K562 (cell line): ENCODE results near the gene HELZ. TPM values are rescaled to one million over a fixed set of nuclear protein-coding genes. Genes with fewer than 3 reads are reported as not detected.

ENCODE experiments used
- ATAC-seq: fragments of 200-7000 bp; cut with Tn5 transposase; 3 replicates; pipeline ENCODE4 v1.9.1; 2020; ENCODE audit warnings: moderate library complexity
- BruUV-seq: library from RNA; stranded (reverse); fragments of 400-500 nt; replicated peaks from 2 replicates; lab custom pipeline; 2021; lab: Mats Ljungman, UMichigan
- CTCF ChIA-PET: fragments of 300-600 bp; formaldehyde crosslinking; extraction: SDS; loops from one replicate; lab custom pipeline; 2021; ENCODE audit warnings: low intra/inter-chr PET ratio; lab: Yijun Ruan, JAX
- POLR2A ChIA-PET: fragments of 300-600, 350-650 bp; sonication (Branson Sonifier 250); formaldehyde crosslinking; extraction: SDS; loops from one replicate; lab custom pipeline; 2021; ENCODE audit warnings: antibody characterized with exemption, inconsistent platforms; lab: Yijun Ruan, JAX
- DNase-seq, 4 experiments: peaks; one replicate each; pipeline versions ENCODE4 v3.0.0 to v3.0.0-alpha.2; 2011 to 2018; ENCODE audit warnings: low spot score in 3 of 4, mixed read lengths in 3 of 4; ENCODE audit errors: extremely low read depth in 1 of 4
- FAIRE-seq: peaks from 2 replicates; lab custom pipeline; 2011; peaks lifted over from hg19 to GRCh38; lab: Jason Lieb, UNC
- H2AFZ ChIP-seq: 2 replicates; pipeline ENCODE4 v1.6.0; 2011; ENCODE audit warnings: low read depth, low read length, control low read depth, inconsistent platforms
- H3K27ac ChIP-seq: fragments of 200-600 bp; 3 replicates; pipeline ENCODE4 v1.8.0; 2011; ENCODE audit warnings: low read depth, mild to moderate bottlenecking, control low read depth, inconsistent platforms, low read length, moderate library complexity, mixed read lengths; ENCODE audit errors: extremely low read depth
- H3K27me3 ChIP-seq, 2 experiments: fragments of 300-600 bp in 1 of 2; 2 replicates in 1 of 2; 3 replicates in 1 of 2; pipeline versions ENCODE4 v1.6.0 to v1.8.0; 2011; ENCODE audit warnings: inconsistent platforms in 2 of 2, low read length in 2 of 2, mild to moderate bottlenecking in 1 of 2, mixed read lengths in 1 of 2, moderate library complexity in 1 of 2; ENCODE audit not compliant: control insufficient read depth in 2 of 2, insufficient read depth in 2 of 2
- H3K36me3 ChIP-seq: fragments of 300-600 bp; 3 replicates; pipeline ENCODE4 v1.8.0; 2011; ENCODE audit warnings: mild to moderate bottlenecking, low read length, inconsistent platforms; ENCODE audit not compliant: control insufficient read depth, insufficient read depth
- H3K4me1 ChIP-seq, 2 experiments: fragments of 200-600 bp in 1 of 2; replicated peaks in 1 of 2; 2 replicates in 1 of 2; 3 replicates in 1 of 2; pipeline versions ENCODE4 v1.5.1 to v1.8.0; 2011; ENCODE audit warnings: inconsistent platforms in 2 of 2, low read length in 2 of 2, mild to moderate bottlenecking in 1 of 2, mixed read lengths in 1 of 2, moderate library complexity in 1 of 2; ENCODE audit not compliant: control insufficient read depth in 2 of 2, insufficient read depth in 2 of 2
- H3K4me2 ChIP-seq: 2 replicates; pipeline ENCODE4 v1.6.1; 2011; ENCODE audit warnings: low read length, control low read depth, inconsistent platforms, mixed read lengths; ENCODE audit not compliant: insufficient read depth
- H3K4me3 ChIP-seq: fragments of 200-600 bp; sonication (generic), shearing (Covaris generic); 2 replicates; pipeline ENCODE4 v1.5.1; 2016; ENCODE audit warnings: control low read depth, inconsistent platforms
- H3K79me2 ChIP-seq: fragments of 200-600 bp; 3 replicates; pipeline ENCODE4 v1.8.0; 2011; ENCODE audit warnings: low read length, inconsistent platforms; ENCODE audit not compliant: control insufficient read depth, insufficient read depth
- H3K9ac ChIP-seq, 2 experiments: 2 replicates each; pipeline versions ENCODE4 v1.6.0 to v1.6.1; 2011; ENCODE audit warnings: low read depth in 2 of 2, low read length in 2 of 2, control low read depth in 1 of 2, inconsistent platforms in 1 of 2, mild to moderate bottlenecking in 1 of 2, mixed read lengths in 1 of 2; ENCODE audit not compliant: insufficient read depth in 1 of 2
- H3K9me1 ChIP-seq: one replicate; pipeline ENCODE4 v1.6.0; 2011; ENCODE audit warnings: inconsistent platforms, mild to moderate bottlenecking, low read length, moderate library complexity; ENCODE audit not compliant: control insufficient read depth, insufficient read depth
- H3K9me3 ChIP-seq: replicated peaks from 2 replicates; pipeline ENCODE4 v1.5.1; 2011; ENCODE audit warnings: low read depth, low read length, inconsistent platforms; ENCODE audit not compliant: control insufficient read depth, insufficient read depth
- H4K20me1 ChIP-seq: replicated peaks from 2 replicates; pipeline ENCODE4 v1.6.1; 2011; ENCODE audit warnings: low read length, inconsistent platforms, mixed read lengths; ENCODE audit not compliant: control insufficient read depth, insufficient read depth
- ETS2 ChIP-seq: IDR thresholded peaks from 2 replicates; pipeline ENCODE4 v1.6.1; 2016; ENCODE audit warnings: borderline replicate concordance, missing genetic modification characterization, mild to moderate bottlenecking, moderate library complexity, missing compliant biosample characterization; ENCODE audit not compliant: poor library complexity, severe bottlenecking
- FOS ChIP-seq: IDR thresholded peaks from 3 replicates; pipeline ENCODE4 v1.6.1; 2011; ENCODE audit not compliant: insufficient read length; ENCODE audit errors: extremely low read depth
- FOXJ3 ChIP-seq: sonication (generic); formaldehyde crosslinking; IDR thresholded peaks from 2 replicates; pipeline ENCODE4 v1.4.0; 2020; ENCODE audit warnings: mild to moderate bottlenecking, missing genetic modification reagents
- HMG20B ChIP-seq: fragments of 250-450 bp; sonication (Bioruptor Pico); IDR thresholded peaks from 2 replicates; pipeline ENCODE4 v1.5.0; 2021; ENCODE audit warnings: mild to moderate bottlenecking
- L3MBTL2 ChIP-seq: fragments of 450-650 bp; IDR thresholded peaks from 2 replicates; pipeline ENCODE4 v1.6.1; 2016; ENCODE audit warnings: mild to moderate bottlenecking, moderate library complexity
- PRPF4 ChIP-seq: fragments of 200-400 bp; formaldehyde crosslinking; IDR thresholded peaks from one replicate; pipeline ENCODE4 v1.6.1; 2017; ENCODE audit warnings: low read length, low read depth, mild to moderate bottlenecking; ENCODE audit not compliant: insufficient read depth, poor library complexity, severe bottlenecking
- SAFB ChIP-seq: fragments of 200-400 bp; formaldehyde crosslinking; IDR thresholded peaks from 2 replicates; pipeline ENCODE4 v1.6.1; 2017; ENCODE audit warnings: low read depth, low read length, borderline replicate concordance
- SP1 ChIP-seq: sonication (generic); formaldehyde crosslinking; IDR thresholded peaks from 2 replicates; pipeline ENCODE4 v1.8.1; 2022; ENCODE audit warnings: mild to moderate bottlenecking, missing genetic modification reagents
- U2AF2 ChIP-seq: fragments of 200-400 bp; formaldehyde crosslinking; optimal IDR thresholded peaks from 2 replicates; pipeline ENCODE3; 2017; ENCODE audit warnings: low read depth, mild to moderate bottlenecking, low read length
- ZBTB7A ChIP-seq: IDR thresholded peaks from 2 replicates; pipeline ENCODE4 v1.6.1; 2011; ENCODE audit warnings: low read depth, mild to moderate bottlenecking, low read length, moderate library complexity, borderline replicate concordance; ENCODE audit not compliant: control insufficient read depth
- ZNF644 ChIP-seq: fragments of 200-800 bp; sonication (Bioruptor generic); IDR thresholded peaks from 2 replicates; pipeline ENCODE4 v1.6.1; 2016; ENCODE audit warnings: low read depth, missing genetic modification characterization, missing compliant biosample characterization
- WGBS: fragments of 100-300 bp; shearing (Covaris generic); methylation state at CpG from one replicate; pipeline ENCODE4 v1.1.6; 2016; ENCODE audit warnings: low coverage, mixed read lengths; ENCODE audit not compliant: insufficient coverage; ENCODE audit errors: missing lambda C conversion rate; 5-methylcytosine and 5-hydroxymethylcytosine counted together
- in situ Hi-C: fragments of 300-500 bp; cut with MboI; formaldehyde crosslinking; loops from 4 replicates; pipeline ENCODE4 v1.15.0; 2018; ENCODE audit warnings: inconsistent platforms, mixed read lengths
- intact Hi-C: fragments of 100-400 bp; cut with micrococcal nuclease; formaldehyde crosslinking; loops from 2 replicates; pipeline ENCODE4 v1.14.2; 2022
- polyA plus RNA-seq, 8 experiments: library from polyadenylated mRNA; depleted of rRNA in 4 of 8; stranded (reverse) in 5 of 8; unstranded in 3 of 8; fragments of >200 nt; fragmentation: Nextera tagmentation in 2 of 8; fragmentation: Illumina TruSeq in 1 of 8; extraction: Ambion mirVana in 2 of 8; extraction: Trizol in 1 of 8; gene quantifications; 2 replicates each; pipeline versions ENCODE4 v1.2.1 to v1.2.3, GENCODE V29; 2011 to 2014; ENCODE audit warnings: inconsistent platforms in 1 of 8, missing spikeins in 1 of 8
- total RNA-seq, 7 experiments: library from RNA; depleted of rRNA in 6 of 7; stranded (reverse); fragments of >200 nt in 6 of 7; fragmentation: Illumina TruSeq in 2 of 7; extraction: Trizol in 2 of 7; gene quantifications; 2 replicates each; pipeline versions ENCODE4 v1.2.1 to v1.2.3, GENCODE V29; 2011 to 2021; ENCODE audit warnings: low replicate concordance in 1 of 7
- TF ChIP-seq, protein P1 (sequence below): fragments of 450-650 bp; formaldehyde crosslinking; IDR thresholded peaks from 2 replicates; pipeline ENCODE4 v1.4.0; 2022; ENCODE audit warnings: missing genetic modification characterization
- TF ChIP-seq, protein P2 (sequence below): IDR thresholded peaks from 3 replicates; pipeline ENCODE4 v1.6.1; 2011; ENCODE audit warnings: borderline replicate concordance, mild to moderate bottlenecking; ENCODE audit not compliant: insufficient read length, insufficient read depth
- TF ChIP-seq, protein P3 (sequence below): fragments of 200-800 bp; sonication (Bioruptor generic); IDR thresholded peaks from 2 replicates; pipeline ENCODE4 v1.6.1; 2016; ENCODE audit warnings: missing genetic modification characterization, missing compliant biosample characterization

Gene HELZ
- total and polyA plus RNA-seq, 9 of the 15 experiments (the other 6 are each of a cell fraction or from before 2014, with no cell fraction given): 5.2 to 39.8 (median 17.3) TPM

DNA sequence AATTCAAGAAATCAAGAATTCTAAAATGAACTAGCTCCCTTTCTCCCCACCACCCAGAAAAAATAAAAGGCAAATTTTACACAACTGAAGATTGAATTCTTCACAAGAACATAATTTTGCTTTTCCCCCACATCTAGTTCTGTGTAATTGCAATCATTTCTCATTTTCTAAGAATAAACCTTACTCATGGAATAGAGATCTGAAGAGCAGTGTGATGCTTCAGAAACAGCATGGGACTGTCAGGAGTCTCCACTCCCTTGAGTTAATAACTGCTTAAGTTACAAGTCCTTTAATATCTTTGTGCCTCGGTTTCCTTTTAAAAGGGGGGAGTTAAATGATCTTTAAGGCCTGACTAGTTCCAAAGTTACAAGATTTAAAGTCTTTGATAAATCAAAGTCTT lies 147.0 kb downstream of the HELZ start:
- intact Hi-C loops (no loop called here), in situ Hi-C loops (no loop called here)
- H3K27me3 ChIP-seq: no peaks in the 10 kb centered on the region
- FAIRE-seq (no peak), ATAC-seq (no peak), DNase-seq (no peak)
- H3K4me1 ChIP-seq: no peaks in the 10 kb centered on the region
- H3K9me3 ChIP-seq: no peaks in the 10 kb centered on the region
- CTCF ChIA-PET: no interaction called here
- no peak overlapping the region for H3K4me2 ChIP-seq
- no peak overlapping the region for H3K4me3 ChIP-seq
- H3K9ac ChIP-seq: no peak overlapping the region
- BruUV-seq: no TSS peak
- H3K9me1 ChIP-seq: no peaks in the 10 kb centered on the region
- 0 out of 2 replicates have a peak, but pooled peaks cover 3% of the 10 kb centered on the region for H4K20me1 ChIP-seq
- H3K36me3 ChIP-seq: peaks cover 7% of the 10 kb centered on the region; the same call in 1 of the 3 replicates
- H2AFZ ChIP-seq: no peak overlapping the region
- no peak overlapping the region for H3K27ac ChIP-seq
- 100% methylated on average over 1 of the region's 1 CpG for WGBS
- H3K79me2 ChIP-seq: peaks cover 29% of the 10 kb centered on the region
- POLR2A ChIA-PET: interaction anchor here (0.6 to 0.7 kb wide), 3 partner anchors 14 to 567 kb away, joined by 3 read pairs; no protein-coding TSS in a partner anchor
- TF ChIP-seq, protein P1, sequence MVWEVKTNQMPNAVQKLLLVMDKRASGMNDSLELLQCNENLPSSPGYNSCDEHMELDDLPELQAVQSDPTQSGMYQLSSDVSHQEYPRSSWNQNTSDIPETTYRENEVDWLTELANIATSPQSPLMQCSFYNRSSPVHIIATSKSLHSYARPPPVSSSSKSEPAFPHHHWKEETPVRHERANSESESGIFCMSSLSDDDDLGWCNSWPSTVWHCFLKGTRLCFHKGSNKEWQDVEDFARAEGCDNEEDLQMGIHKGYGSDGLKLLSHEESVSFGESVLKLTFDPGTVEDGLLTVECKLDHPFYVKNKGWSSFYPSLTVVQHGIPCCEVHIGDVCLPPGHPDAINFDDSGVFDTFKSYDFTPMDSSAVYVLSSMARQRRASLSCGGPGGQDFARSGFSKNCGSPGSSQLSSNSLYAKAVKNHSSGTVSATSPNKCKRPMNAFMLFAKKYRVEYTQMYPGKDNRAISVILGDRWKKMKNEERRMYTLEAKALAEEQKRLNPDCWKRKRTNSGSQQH (CRISPR knock-in tag): no peak
- TF ChIP-seq FOXJ3 (CRISPR knock-in tag) (no peak), ZBTB7A (no peak), PRPF4 (no peak), SAFB (no peak), L3MBTL2 (no peak), SP1 (CRISPR knock-in tag) (no peak), FOS (no peak), HMG20B (CRISPR knock-in tag) (no peak), U2AF2 (no peak), ZNF644 (tag) (no peak), ETS2 (no peak)
- TF ChIP-seq, protein P2, sequence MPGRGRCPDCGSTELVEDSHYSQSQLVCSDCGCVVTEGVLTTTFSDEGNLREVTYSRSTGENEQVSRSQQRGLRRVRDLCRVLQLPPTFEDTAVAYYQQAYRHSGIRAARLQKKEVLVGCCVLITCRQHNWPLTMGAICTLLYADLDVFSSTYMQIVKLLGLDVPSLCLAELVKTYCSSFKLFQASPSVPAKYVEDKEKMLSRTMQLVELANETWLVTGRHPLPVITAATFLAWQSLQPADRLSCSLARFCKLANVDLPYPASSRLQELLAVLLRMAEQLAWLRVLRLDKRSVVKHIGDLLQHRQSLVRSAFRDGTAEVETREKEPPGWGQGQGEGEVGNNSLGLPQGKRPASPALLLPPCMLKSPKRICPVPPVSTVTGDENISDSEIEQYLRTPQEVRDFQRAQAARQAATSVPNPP: no peak
- TF ChIP-seq, protein P3, sequence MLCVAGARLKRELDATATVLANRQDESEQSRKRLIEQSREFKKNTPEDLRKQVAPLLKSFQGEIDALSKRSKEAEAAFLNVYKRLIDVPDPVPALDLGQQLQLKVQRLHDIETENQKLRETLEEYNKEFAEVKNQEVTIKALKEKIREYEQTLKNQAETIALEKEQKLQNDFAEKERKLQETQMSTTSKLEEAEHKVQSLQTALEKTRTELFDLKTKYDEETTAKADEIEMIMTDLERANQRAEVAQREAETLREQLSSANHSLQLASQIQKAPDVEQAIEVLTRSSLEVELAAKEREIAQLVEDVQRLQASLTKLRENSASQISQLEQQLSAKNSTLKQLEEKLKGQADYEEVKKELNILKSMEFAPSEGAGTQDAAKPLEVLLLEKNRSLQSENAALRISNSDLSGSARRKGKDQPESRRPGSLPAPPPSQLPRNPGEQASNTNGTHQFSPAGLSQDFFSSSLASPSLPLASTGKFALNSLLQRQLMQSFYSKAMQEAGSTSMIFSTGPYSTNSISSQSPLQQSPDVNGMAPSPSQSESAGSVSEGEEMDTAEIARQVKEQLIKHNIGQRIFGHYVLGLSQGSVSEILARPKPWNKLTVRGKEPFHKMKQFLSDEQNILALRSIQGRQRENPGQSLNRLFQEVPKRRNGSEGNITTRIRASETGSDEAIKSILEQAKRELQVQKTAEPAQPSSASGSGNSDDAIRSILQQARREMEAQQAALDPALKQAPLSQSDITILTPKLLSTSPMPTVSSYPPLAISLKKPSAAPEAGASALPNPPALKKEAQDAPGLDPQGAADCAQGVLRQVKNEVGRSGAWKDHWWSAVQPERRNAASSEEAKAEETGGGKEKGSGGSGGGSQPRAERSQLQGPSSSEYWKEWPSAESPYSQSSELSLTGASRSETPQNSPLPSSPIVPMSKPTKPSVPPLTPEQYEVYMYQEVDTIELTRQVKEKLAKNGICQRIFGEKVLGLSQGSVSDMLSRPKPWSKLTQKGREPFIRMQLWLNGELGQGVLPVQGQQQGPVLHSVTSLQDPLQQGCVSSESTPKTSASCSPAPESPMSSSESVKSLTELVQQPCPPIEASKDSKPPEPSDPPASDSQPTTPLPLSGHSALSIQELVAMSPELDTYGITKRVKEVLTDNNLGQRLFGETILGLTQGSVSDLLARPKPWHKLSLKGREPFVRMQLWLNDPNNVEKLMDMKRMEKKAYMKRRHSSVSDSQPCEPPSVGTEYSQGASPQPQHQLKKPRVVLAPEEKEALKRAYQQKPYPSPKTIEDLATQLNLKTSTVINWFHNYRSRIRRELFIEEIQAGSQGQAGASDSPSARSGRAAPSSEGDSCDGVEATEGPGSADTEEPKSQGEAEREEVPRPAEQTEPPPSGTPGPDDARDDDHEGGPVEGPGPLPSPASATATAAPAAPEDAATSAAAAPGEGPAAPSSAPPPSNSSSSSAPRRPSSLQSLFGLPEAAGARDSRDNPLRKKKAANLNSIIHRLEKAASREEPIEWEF (CRISPR knock-in tag): no peak
